A673 (cell line): ENCODE measurements around the gene CPNE2.

Experiments used
- CTCF ChIP-seq: fragments of 300-800, 200-600 bp; sonication (generic); conservative IDR thresholded peaks from 2 replicates; pipeline ENCODE4 v1.5.1; 2017; ENCODE audit warnings: low read depth, mild to moderate bottlenecking, antibody characterized with exemption, low read length, moderate library complexity, mixed read lengths
- EZH2 ChIP-seq: fragments of 200-600 bp; sonication (generic); IDR thresholded peaks from 2 replicates; pipeline ENCODE4 v1.6.1; 2017; ENCODE audit warnings: borderline replicate concordance, low read depth, mild to moderate bottlenecking, mixed read lengths, antibody characterized with exemption, low read length; ENCODE audit not compliant: poor library complexity, severe bottlenecking

- no peak for TF ChIP-seq CTCF
- no peak for TF ChIP-seq EZH2
Observed at GRCh38 chr16:57190136-57190535, 97.8 kb downstream of the CPNE2 start.
